Jurkat, Clone E6-1 (cell line): ENCODE results near the gene ZNF775.
A peak's percentile ranks its signal among the peaks of the same experiment; 100 is the strongest.

ENCODE experiments used
- DNase-seq: peaks from one replicate; pipeline ENCODE4 v3.0.0-alpha.2; 2011; ENCODE audit warnings: low read depth, low spot score
- H3K4me3 ChIP-seq: 2 replicates; pipeline ENCODE4 v1.5.1; 2011; ENCODE audit warnings: mild to moderate bottlenecking, low read length, control low read depth, moderate library complexity

The ZNF775 gene

GRCh38 chr7:150397346-150398107, 18.4 kb downstream of the ZNF775 start:
- no peak overlapping the region for H3K4me3 ChIP-seq
- no peak for DNase-seq

- no peak for DNase-seq
- H3K4me3 ChIP-seq = no peak overlapping the region
These were observed 19.2 kb downstream of the ZNF775 start for GRCh38 chr7:150398108-150398964.

GRCh38 chr7:150398965-150399320, 19.8 kb downstream of the ZNF775 start:
- no peak for DNase-seq
- H3K4me3 ChIP-seq = no peak overlapping the region

- no peak for DNase-seq
- no peak overlapping the region for H3K4me3 ChIP-seq
These were observed 20.4 kb downstream of the ZNF775 start for GRCh38 chr7:150399421-150400007.

GRCh38 chr7:150400008-150400787, 21.1 kb downstream of the ZNF775 start:
- no peak for DNase-seq

GRCh38 chr7:150400788-150401423, 21.8 kb downstream of the ZNF775 start:
- no peak for DNase-seq
- H3K4me3 ChIP-seq = no peak overlapping the region

More at GRCh38 chr7:150400008-150400787, 21.1 kb downstream of the ZNF775 start:
- no peak overlapping the region for H3K4me3 ChIP-seq

GRCh38 chr7:150401424-150401790, 22.3 kb downstream of the ZNF775 start:
- DNase-seq = no peak
- no peak overlapping the region for H3K4me3 ChIP-seq

- DNase-seq = no peak
These were observed 22.9 kb downstream of the ZNF775 start for GRCh38 chr7:150401861-150402631.

GRCh38 chr7:150402671-150403321, 23.7 kb downstream of the ZNF775 start:
- no peak for DNase-seq
- H3K4me3 ChIP-seq = no peak overlapping the region

More at GRCh38 chr7:150401861-150402631, 22.9 kb downstream of the ZNF775 start:
- no peak overlapping the region for H3K4me3 ChIP-seq

- peak overlapping the region; percentile 80 for H3K4me3 ChIP-seq
These were observed 24.4 kb downstream of the ZNF775 start for GRCh38 chr7:150403376-150404171.

GRCh38 chr7:150404172-150404804, 25.2 kb downstream of the ZNF775 start:
- peak overlapping the region; percentile 80 for H3K4me3 ChIP-seq
- DNase-seq = no peak

More at GRCh38 chr7:150403376-150404171, 24.4 kb downstream of the ZNF775 start:
- no peak for DNase-seq

- H3K4me3 ChIP-seq = peak overlapping the region; percentile 80
- DNase-seq = peak; percentile 78
These were observed 25.9 kb downstream of the ZNF775 start for GRCh38 chr7:150404805-150405583.

- peak; percentile 31 for DNase-seq
- H3K4me3 ChIP-seq = peak overlapping the region; percentile 80
These were observed 26.6 kb downstream of the ZNF775 start for GRCh38 chr7:150405584-150406311.

GRCh38 chr7:150406312-150406566, 27.1 kb downstream of the ZNF775 start:
- peak; percentile 28 for DNase-seq
- H3K4me3 ChIP-seq = peak overlapping the region; percentile 80
